HepG2 (cell line): ENCODE measurements around the gene SLC11A1. TPM values are rescaled to one million over a fixed set of nuclear protein-coding genes. Genes with fewer than 3 reads are reported as not detected.

Source experiments
- CEBPB ChIP-seq: IDR thresholded peaks from 2 replicates; pipeline ENCODE4 v1.6.1; 2011; ENCODE audit warnings: low read depth, low read length, improper control_type of control experiment, borderline replicate concordance
- GATAD2A ChIP-seq: IDR thresholded peaks from 2 replicates; pipeline ENCODE4 v1.6.1; 2016
- MEF2D ChIP-seq: sonication (generic); formaldehyde crosslinking; IDR thresholded peaks from 2 replicates; pipeline ENCODE4 v1.5.1; 2020; ENCODE audit warnings: mild to moderate bottlenecking, missing genetic modification reagents
- MEIS2 ChIP-seq: sonication (generic); formaldehyde crosslinking; IDR thresholded peaks from 2 replicates; pipeline ENCODE4 v1.9.0; 2021; ENCODE audit warnings: mild to moderate bottlenecking, missing genetic modification reagents
- RFX5 ChIP-seq: IDR thresholded peaks from 2 replicates; pipeline ENCODE4 v1.6.1; 2011; ENCODE audit warnings: low read depth, low read length, improper control_type of control experiment
- ZFP36L1 ChIP-seq: sonication (generic); formaldehyde crosslinking; IDR thresholded peaks from 2 replicates; pipeline ENCODE4 v1.8.0; 2022; ENCODE audit warnings: mild to moderate bottlenecking, missing genetic modification reagents, moderate library complexity
- ZFP62 ChIP-seq: sonication (generic); formaldehyde crosslinking; IDR thresholded peaks from 2 replicates; pipeline ENCODE4 v1.4.0; 2020; ENCODE audit warnings: missing genetic modification reagents
- ZNF10 ChIP-seq: sonication (generic); formaldehyde crosslinking; IDR thresholded peaks from 2 replicates; pipeline ENCODE4 v1.4.0; 2020; ENCODE audit warnings: mild to moderate bottlenecking, low read depth, missing genetic modification reagents, borderline replicate concordance
- ZNF564 ChIP-seq: sonication (generic); formaldehyde crosslinking; IDR thresholded peaks from 2 replicates; pipeline ENCODE4 v1.8.1; 2023; ENCODE audit warnings: mild to moderate bottlenecking, missing genetic modification reagents
- polyA plus RNA-seq, 8 experiments: library from polyadenylated mRNA; depleted of rRNA in 3 of 8; stranded (reverse) in 7 of 8; unstranded in 1 of 8; fragments of >200 nt; fragmentation: Illumina TruSeq in 4 of 8; extraction: Trizol in 4 of 8; gene quantifications; 2 replicates each; pipeline versions ENCODE4 v1.2.1 to v1.2.3, GENCODE V29; 2011 to 2016; ENCODE audit warnings: low read depth in 4 of 8, missing spikeins in 1 of 8, mixed read lengths in 1 of 8; ENCODE audit not compliant: insufficient read depth in 1 of 8
- total RNA-seq, 5 experiments: library from RNA; depleted of rRNA; stranded (reverse); fragments of >200 nt; fragmentation: Illumina TruSeq; extraction: Trizol; gene quantifications; 2 replicates each; pipeline ENCODE4 v1.2.3, GENCODE V29; 2016; ENCODE audit warnings: low read depth in 1 of 5
- TF ChIP-seq, protein P1 (sequence below): sonication (generic); formaldehyde crosslinking; IDR thresholded peaks from 2 replicates; pipeline ENCODE4 v1.5.0; 2020; ENCODE audit warnings: mild to moderate bottlenecking, missing genetic modification reagents, borderline replicate concordance
- TF ChIP-seq, protein P2 (sequence below): sonication (generic); formaldehyde crosslinking; IDR thresholded peaks from 2 replicates; pipeline ENCODE4 v1.5.1; 2020; ENCODE audit warnings: mild to moderate bottlenecking, moderate library complexity, missing genetic modification reagents
- TF ChIP-seq, protein P3 (sequence below): sonication (generic); formaldehyde crosslinking; IDR thresholded peaks from 2 replicates; pipeline ENCODE4 v1.4.0; 2020; ENCODE audit warnings: mild to moderate bottlenecking, missing genetic modification reagents
- TF ChIP-seq, protein P4 (sequence below): sonication (generic); formaldehyde crosslinking; IDR thresholded peaks from 2 replicates; pipeline ENCODE4 v1.8.1; 2023; ENCODE audit warnings: missing genetic modification reagents, inconsistent platforms, borderline replicate concordance
- TF ChIP-seq, protein P5 (sequence below): sonication (generic); formaldehyde crosslinking; IDR thresholded peaks from 2 replicates; pipeline ENCODE4 v1.5.1; 2020; ENCODE audit warnings: mild to moderate bottlenecking, missing genetic modification reagents, moderate library complexity

The SLC11A1 gene
- total and polyA plus RNA-seq, 2 of the 13 experiments (the other 11 are each of a cell fraction or from before 2014, with no cell fraction given): 0.33 to 2.3 TPM

DNA sequence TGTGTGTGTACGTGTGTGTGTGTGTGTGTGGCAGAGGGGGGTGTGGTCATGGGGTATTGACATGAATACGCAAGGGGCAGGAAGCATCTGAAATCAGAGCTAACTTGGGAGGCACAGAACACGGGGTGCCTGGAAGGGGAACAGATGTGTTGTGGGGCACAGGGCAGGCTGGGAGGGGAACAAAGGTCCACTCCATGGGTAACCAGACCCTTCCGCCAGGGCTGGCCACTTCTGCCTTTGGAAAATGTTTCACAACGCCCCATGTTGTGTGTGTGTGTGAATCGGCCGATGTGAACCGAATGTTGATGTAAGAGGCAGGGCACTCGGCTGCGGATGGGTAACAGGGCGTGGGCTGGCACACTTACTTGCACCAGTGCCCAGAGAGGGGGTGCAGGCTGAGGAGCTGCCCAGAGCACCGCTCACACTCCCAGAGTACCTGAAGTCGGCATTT lies at the start of gene SLC11A1 (continued):
- TF ChIP-seq, protein P1, sequence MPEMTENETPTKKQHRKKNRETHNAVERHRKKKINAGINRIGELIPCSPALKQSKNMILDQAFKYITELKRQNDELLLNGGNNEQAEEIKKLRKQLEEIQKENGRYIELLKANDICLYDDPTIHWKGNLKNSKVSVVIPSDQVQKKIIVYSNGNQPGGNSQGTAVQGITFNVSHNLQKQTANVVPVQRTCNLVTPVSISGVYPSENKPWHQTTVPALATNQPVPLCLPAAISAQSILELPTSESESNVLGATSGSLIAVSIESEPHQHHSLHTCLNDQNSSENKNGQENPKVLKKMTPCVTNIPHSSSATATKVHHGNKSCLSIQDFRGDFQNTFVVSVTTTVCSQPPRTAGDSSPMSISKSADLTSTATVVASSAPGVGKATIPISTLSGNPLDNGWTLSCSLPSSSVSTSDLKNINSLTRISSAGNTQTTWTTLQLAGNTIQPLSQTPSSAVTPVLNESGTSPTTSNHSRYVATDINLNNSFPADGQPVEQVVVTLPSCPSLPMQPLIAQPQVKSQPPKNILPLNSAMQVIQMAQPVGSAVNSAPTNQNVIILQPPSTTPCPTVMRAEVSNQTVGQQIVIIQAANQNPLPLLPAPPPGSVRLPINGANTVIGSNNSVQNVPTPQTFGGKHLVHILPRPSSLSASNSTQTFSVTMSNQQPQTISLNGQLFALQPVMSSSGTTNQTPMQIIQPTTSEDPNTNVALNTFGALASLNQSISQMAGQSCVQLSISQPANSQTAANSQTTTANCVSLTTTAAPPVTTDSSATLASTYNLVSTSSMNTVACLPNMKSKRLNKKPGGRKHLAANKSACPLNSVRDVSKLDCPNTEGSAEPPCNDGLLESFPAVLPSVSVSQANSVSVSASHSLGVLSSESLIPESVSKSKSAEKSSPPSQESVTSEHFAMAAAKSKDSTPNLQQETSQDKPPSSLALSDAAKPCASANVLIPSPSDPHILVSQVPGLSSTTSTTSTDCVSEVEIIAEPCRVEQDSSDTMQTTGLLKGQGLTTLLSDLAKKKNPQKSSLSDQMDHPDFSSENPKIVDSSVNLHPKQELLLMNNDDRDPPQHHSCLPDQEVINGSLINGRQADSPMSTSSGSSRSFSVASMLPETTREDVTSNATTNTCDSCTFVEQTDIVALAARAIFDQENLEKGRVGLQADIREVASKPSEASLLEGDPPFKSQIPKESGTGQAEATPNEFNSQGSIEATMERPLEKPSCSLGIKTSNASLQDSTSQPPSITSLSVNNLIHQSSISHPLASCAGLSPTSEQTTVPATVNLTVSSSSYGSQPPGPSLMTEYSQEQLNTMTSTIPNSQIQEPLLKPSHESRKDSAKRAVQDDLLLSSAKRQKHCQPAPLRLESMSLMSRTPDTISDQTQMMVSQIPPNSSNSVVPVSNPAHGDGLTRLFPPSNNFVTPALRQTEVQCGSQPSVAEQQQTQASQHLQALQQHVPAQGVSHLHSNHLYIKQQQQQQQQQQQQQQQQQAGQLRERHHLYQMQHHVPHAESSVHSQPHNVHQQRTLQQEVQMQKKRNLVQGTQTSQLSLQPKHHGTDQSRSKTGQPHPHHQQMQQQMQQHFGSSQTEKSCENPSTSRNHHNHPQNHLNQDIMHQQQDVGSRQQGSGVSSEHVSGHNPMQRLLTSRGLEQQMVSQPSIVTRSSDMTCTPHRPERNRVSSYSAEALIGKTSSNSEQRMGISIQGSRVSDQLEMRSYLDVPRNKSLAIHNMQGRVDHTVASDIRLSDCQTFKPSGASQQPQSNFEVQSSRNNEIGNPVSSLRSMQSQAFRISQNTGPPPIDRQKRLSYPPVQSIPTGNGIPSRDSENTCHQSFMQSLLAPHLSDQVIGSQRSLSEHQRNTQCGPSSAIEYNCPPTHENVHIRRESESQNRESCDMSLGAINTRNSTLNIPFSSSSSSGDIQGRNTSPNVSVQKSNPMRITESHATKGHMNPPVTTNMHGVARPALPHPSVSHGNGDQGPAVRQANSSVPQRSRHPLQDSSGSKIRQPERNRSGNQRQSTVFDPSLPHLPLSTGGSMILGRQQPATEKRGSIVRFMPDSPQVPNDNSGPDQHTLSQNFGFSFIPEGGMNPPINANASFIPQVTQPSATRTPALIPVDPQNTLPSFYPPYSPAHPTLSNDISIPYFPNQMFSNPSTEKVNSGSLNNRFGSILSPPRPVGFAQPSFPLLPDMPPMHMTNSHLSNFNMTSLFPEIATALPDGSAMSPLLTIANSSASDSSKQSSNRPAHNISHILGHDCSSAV: no peak
- TF ChIP-seq RFX5 (no peak), ZFP36L1 (CRISPR knock-in tag) (no peak), MEF2D (CRISPR knock-in tag) (no peak), ZNF564 (CRISPR knock-in tag) (no peak), MEIS2 (CRISPR knock-in tag) (no peak), ZNF10 (CRISPR knock-in tag) (no peak), GATAD2A (CRISPR knock-in tag) (0 out of 2 replicates have a peak, but pooled peaks have one; percentile 13), CEBPB (peak; percentile 76; the same call in 1 of the 2 replicates), ZFP62 (CRISPR knock-in tag) (no peak)
- TF ChIP-seq, protein P2, sequence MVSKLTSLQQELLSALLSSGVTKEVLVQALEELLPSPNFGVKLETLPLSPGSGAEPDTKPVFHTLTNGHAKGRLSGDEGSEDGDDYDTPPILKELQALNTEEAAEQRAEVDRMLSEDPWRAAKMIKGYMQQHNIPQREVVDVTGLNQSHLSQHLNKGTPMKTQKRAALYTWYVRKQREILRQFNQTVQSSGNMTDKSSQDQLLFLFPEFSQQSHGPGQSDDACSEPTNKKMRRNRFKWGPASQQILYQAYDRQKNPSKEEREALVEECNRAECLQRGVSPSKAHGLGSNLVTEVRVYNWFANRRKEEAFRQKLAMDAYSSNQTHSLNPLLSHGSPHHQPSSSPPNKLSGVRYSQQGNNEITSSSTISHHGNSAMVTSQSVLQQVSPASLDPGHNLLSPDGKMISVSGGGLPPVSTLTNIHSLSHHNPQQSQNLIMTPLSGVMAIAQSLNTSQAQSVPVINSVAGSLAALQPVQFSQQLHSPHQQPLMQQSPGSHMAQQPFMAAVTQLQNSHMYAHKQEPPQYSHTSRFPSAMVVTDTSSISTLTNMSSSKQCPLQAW: peak; percentile 65; the same call in 1 of the 2 replicates
- TF ChIP-seq, protein P3, sequence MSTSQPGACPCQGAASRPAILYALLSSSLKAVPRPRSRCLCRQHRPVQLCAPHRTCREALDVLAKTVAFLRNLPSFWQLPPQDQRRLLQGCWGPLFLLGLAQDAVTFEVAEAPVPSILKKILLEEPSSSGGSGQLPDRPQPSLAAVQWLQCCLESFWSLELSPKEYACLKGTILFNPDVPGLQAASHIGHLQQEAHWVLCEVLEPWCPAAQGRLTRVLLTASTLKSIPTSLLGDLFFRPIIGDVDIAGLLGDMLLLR (CRISPR knock-in tag): no peak
- TF ChIP-seq, protein P4, sequence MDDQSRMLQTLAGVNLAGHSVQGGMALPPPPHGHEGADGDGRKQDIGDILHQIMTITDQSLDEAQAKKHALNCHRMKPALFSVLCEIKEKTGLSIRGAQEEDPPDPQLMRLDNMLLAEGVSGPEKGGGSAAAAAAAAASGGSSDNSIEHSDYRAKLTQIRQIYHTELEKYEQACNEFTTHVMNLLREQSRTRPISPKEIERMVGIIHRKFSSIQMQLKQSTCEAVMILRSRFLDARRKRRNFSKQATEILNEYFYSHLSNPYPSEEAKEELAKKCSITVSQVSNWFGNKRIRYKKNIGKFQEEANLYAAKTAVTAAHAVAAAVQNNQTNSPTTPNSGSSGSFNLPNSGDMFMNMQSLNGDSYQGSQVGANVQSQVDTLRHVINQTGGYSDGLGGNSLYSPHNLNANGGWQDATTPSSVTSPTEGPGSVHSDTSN (CRISPR knock-in tag): no peak
- TF ChIP-seq, protein P5, sequence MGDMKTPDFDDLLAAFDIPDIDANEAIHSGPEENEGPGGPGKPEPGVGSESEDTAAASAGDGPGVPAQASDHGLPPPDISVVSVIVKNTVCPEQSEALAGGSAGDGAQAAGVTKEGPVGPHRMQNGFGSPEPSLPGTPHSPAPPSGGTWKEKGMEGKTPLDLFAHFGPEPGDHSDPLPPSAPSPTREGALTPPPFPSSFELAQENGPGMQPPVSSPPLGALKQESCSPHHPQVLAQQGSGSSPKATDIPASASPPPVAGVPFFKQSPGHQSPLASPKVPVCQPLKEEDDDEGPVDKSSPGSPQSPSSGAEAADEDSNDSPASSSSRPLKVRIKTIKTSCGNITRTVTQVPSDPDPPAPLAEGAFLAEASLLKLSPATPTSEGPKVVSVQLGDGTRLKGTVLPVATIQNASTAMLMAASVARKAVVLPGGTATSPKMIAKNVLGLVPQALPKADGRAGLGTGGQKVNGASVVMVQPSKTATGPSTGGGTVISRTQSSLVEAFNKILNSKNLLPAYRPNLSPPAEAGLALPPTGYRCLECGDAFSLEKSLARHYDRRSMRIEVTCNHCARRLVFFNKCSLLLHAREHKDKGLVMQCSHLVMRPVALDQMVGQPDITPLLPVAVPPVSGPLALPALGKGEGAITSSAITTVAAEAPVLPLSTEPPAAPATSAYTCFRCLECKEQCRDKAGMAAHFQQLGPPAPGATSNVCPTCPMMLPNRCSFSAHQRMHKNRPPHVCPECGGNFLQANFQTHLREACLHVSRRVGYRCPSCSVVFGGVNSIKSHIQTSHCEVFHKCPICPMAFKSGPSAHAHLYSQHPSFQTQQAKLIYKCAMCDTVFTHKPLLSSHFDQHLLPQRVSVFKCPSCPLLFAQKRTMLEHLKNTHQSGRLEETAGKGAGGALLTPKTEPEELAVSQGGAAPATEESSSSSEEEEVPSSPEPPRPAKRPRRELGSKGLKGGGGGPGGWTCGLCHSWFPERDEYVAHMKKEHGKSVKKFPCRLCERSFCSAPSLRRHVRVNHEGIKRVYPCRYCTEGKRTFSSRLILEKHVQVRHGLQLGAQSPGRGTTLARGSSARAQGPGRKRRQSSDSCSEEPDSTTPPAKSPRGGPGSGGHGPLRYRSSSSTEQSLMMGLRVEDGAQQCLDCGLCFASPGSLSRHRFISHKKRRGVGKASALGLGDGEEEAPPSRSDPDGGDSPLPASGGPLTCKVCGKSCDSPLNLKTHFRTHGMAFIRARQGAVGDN: peak; percentile 51
